GM03348 (cell line): ENCODE data around the gene PHF24.

Source experiments
- DNase-seq: peaks from one replicate; pipeline ENCODE4 v3.0.0; 2012; ENCODE audit warnings: low spot score

PHF24 gene

DNA sequence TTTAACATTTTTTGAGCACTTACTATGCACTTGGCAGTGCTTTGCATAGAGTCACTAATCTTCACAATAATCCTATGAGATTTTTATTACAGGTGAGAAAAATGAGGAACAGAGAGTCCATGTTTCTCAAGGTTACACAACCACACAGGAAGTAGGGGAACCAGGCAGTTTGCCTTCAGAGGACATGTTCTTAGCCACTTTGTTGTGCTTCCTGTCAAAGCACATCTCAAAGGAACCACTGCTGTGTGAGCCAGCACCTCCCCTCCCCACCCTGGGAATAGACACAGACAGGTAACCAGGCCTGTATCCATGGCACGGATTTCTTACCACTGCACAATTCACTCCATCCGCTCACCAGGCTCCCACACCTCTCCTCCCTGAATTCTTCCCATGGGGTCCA is 25.1 kb downstream of the PHF24 start:
- DNase-seq = no peak

DNA sequence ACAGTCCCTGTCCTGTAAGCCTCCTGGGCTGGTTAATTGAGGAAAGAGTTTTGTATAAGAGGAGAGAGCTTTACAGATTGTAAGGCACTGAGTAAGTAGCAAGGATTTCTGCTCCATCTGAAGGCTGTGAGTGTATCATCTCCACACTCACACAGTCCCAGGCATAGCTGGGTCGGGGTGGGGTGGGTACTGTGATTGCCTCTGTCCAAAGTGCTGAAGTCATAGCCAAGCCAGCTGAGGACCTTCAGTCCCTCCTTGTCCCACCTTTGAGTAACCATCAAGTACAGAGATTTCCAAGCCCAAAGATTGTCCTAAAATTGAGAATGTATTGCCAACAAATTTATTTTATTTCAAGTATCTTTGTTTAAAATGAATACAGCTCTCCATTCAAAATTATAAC is 26.0 kb downstream of the PHF24 start:
- peak; percentile 28 for DNase-seq

DNA sequence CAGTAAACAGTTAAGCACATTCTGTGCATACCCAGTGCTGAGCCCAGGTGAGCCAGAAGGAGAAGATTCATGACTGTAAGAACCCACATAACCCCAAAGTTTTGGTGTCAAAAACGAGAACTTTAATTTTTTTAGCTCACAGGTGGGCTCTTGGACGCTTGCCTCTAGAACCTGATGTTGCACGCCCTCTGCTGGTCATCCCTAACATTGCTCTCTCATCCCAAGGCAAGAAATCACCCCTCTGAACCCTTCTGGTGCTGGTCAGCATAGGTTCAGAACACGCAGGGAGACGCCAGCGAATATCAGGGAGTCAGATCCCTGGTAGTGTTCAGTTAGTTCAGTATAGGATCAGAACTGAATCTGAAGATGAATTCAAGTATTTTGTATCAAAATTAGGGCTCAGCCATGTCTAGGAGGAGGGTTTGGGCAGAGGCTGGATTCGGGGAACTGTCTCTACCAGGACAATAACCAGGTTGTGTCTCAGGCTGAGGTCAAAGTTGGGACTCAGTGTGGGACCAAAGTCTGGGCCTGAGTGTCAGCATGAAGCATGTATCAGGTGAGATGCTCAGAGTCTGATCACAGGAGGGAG is 27.3 kb downstream of the PHF24 start:
- DNase-seq = peak; percentile 52

DNA sequence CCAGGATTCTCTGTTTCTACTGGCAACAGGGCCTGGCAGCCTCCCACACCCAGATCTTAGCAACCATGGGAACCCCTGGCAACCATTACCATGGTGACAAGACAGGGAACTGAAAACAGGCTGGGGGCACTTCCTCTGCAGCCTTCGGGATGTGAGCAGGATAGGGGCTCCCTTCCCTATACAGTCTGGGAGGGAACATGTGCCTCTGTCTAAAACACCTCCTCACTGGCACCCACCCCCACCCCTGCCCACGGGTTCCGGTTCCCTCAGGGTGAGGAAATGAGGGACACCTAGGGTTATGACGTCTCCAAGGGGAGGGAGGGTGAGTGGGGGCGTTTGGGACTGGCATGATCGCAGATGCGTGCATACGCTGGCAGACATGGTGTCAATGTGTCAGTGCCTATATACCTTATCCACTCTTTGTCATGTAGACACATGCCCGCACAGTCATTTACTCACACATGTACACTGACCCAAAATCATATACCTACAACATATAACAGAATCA is 28.5 kb downstream of the PHF24 start:
- no peak for DNase-seq

DNA sequence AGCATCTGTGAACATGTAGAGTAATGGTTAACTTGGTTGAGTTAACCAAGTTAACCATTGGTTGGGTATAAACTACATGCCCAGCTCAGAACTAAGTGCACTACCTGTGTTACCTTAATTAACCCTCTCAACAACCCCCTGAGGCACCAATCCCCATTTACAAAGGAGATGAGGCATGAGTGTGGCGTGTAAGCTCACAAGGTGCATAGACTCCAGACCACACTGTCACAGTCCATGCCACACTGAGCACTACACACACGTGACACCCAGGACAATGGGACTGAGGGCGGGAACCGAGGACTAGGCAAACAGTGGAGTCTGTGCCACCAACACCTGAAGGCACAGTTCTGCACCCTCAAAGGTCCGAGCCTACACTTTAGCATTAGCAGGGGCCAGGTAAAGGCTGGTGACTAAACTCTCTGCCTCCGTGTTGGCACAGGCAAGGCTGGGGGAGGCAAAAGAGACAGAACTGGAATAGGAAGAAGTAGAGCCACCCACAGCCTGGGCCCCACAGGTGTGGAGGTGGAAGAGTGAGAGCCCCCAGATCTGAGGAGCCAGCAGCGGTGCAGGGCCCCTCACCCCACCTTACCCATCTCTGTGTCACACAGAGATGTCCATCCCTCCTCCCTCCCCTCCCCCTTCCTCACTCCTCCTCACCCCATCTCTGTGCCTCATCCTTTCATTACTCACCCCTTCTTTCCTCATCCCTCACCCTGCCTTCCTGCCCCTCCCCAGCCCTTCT is 29.2 kb downstream of the PHF24 start:
- no peak for DNase-seq

DNA sequence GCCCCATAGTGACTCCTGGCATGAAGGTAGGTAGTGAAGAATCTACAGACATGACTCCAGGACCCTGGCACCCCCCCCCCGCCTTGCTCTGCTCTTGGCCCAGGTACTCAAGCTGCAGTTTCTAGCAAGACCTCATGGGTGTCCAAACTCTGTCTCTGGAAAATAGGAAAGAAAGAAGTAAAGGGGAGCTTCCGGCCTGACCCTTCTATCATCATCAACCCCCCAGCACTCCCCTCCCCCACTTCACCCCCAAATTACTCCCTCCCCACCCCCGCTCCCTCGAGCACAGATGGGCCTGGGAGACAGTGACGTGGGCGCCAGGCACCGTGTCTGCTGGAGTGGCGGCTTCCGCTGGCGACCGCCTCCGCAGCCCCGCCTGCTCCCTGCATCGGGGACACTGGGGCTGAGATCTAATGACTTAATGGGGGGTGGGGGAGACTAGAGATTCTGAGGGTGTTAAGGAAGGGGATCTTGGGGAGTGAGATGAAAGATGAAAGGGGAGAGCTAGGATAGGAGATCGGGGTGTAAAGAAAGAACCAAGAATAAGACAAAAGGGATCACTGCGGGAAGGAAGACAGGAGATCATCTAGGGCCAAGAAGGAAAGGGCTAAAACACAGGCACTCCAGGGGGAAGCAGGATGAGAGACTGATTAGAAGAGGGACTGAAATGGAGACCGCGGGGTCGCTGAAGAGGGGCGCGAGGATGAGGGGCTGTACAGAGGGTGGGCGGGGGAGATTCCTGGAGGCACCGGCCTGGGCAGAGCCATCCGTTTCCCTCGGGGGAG is 30.3 kb downstream of the PHF24 start:
- peak; percentile 41 for DNase-seq

DNA sequence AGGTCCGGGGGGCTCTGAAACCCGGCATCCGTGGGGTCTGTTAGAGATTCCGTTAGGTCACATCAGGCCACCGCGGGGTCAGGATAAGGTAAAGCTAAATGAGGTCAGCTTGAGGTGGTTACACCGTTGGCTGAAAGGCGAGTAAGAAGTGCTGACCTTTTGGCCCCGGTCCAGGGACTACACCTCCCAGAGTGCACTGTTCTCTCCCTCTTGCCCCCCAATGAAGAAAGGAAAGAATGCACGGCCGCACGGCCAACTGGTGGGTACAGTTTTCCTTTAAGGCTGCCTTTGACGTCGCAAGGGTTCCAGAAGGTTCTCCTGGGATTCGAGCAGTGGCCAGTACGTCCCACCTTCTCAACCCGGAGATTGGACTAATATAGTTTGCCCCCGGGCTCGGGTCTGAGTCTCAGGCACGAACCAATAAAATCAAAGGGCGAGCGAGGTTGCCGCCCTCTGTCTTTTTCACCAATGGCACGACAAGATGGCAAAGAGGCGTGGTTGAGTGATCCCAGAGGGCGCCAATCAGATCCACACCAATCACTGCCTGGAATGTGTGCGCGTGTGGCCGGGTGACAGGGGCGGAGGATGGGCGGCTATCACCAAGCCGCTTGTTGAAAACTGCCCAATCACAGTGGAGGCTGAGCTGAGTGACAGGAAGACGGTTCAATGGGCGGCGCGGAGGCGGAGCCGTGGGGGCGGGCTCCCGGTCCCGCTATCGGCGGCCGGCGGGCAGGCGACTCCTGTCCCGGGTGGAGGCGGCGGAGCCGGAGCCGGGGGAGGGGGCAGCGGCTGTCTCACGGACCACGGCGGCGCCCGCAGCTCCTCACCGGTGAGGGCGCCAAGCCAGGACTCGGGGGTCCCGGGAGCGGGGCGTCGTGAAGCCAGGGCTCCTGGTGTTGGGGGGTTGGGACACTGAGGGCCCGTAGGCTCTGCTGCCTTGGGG is 31.2 kb downstream of the PHF24 start, which contains the start of gene DNAJB5:
DNAJB5 (plus strand) TSS at position 743 of the 943 bp plus-strand sequence. CDS start 886 bp downstream, outside the sequence.
- peak; percentile 99 for DNase-seq

DNA sequence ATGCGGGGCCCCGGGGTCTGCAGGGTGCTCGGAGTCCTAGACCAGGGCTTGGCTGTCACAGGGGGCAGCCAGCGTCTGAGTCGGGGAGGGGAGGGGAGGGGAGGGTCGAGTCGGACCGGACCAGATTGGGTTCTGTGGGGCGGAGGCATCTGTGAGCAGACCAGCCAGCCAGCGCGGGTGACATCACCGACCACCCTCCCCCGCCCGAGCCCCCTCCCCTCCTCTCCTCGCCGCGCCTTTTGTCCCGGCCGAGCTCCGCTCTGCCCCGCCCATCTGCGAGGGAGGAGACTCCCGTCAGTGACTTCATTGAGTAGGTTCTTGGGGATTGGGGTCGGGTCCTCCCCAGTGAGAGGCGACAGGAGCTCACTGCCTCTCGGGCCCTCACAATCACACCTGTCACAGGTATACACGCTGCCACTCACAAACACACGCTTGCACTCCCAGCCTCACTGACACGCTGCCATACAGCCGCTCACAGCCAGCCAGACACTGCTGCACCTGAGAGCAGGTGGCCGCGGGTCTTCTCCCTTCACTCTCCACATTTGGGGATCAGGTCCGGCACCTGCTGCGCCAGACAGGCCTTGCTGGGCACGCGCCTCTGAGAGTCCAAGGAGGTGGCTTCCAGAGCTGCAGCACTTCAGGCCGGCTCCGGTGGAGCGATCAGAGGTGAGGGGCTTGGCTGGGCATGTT is 32.0 kb downstream of the PHF24 start:
- peak; percentile 78 for DNase-seq

DNA sequence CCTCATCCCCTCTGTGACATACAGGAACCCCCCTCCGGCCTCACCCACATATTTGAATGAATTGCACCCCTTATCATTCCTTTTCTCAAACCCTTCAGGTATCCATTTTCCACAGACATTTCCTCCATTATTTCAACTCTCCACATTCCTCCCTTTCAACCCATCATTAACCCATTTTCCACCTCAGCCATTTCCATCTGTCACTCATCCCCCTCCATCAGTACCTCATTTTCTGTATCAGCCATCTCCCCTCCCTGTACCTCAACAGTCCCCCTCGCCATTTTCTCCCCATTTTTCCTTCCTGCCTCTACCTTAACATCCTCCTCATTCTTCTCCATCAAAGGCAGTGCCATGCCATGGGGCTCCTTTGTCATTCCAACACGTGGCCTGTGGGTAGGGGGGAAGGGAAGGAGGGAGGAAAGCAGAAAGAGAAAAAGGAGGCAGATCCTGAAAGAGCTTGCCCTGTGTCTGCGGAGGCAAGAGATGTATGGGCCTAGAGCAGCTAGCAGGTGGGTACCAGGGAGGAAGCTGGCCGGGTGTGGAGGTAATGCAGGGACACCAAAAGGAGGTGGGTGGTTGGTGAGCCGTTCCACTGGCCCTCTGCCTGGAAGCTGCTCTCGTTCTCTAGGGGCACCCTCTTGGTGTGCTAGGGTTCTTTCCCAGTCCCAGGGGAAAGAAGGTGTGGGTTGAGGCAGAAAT is 33.0 kb downstream of the PHF24 start:
- no peak for DNase-seq

DNA sequence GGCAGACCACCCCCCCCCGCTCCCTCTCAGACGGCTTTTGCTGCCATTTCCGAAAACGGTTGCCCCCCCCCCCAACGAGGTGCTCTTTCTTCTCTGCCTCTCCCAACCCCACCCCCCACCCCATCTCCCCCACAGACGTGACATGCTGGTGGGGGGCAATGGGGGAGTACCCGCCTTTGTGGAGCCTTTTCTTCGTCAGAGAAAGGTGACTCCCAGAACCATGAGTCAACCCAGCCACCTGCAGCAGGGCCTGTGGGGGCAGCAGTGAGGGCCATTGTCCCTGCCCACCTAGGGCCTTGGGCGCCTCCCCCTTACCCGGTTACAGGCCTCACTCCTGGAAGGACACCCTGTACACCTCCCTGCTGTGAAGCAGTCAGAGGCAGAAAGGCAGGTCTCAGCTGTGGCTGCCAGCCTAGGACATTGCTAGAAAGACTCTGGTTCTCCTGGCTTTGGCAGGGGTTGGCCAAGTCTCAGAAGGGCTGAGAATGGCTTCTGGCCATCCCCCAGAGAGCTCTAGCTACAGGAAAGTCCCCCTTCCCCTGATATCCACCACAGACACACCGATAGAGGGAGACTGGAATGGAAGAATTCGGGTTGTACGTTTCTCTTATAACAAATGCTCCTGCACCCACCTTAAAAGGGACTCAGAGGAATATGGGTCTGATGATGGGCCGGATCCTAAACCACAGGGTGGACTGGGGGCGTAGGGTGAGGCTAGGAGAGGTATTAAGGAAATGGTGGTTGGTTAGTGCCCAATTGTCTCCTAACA is 33.7 kb downstream of the PHF24 start:
- DNase-seq = no peak

DNA sequence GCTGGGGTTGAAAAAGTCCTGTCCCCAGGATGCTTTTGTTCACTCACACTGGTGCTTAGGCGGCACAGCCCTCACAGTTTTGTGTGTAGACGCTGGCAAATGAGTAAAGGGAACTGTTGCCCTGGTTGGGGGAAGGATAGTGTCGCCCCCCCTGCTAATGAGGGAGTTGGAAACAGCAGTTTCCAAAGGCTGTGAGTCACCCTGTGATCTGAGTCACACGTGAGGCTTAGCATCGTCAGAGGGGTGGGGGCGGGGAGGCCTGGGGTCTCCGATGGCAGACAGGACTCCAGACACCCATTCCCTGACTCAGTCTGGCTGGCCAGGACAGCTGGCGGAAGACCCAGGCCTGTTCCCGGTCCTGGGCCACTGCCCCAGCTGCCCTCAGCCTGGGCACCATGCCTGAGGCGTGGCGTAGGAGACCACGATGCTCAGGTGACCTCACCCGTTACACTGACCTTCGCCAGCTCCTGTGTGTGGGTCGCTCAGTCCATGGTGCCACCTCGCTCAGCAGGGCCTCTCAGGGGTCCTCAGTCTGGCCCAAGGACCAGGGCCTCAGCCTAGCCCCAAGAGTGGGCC is 34.4 kb downstream of the PHF24 start:
- DNase-seq = peak; percentile 79

DNA sequence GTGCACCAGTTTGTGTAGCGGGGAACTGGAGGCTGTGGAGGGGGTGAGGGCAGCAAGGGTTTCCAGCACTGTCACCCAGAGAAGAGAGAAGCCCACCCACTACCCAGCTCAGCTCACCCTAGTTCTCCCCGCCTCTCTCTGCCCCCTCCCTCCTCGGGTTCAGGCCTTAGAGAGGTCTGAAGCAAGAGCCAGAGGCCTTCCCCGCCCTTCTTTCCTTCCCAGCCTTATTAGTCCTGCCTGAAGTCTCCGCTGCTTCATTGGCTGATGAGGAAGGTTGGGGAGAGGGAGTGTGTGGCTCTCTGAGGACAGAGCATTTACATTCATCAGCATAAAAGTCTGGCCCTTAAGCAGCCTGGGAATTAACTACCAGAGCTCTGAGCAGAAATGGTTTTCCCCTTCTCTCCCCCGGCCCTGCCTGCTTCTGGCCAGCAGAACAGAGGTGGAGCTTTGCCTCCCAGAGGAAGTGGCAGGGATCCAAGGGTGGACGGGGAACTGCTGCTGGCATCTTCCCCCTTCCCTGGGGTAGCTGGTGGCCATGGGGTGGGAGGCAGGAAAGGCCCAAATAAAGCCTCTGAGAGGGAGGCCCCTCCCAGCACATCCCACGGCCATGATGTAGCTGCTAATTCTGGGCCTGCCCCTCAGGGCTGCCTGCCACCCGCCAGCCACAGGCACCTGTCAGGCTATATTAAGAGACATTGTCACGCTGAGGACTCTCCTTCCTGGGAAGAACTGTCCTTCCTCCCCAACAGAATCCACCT is 35.6 kb downstream of the PHF24 start:
- peak; percentile 65 for DNase-seq

DNA sequence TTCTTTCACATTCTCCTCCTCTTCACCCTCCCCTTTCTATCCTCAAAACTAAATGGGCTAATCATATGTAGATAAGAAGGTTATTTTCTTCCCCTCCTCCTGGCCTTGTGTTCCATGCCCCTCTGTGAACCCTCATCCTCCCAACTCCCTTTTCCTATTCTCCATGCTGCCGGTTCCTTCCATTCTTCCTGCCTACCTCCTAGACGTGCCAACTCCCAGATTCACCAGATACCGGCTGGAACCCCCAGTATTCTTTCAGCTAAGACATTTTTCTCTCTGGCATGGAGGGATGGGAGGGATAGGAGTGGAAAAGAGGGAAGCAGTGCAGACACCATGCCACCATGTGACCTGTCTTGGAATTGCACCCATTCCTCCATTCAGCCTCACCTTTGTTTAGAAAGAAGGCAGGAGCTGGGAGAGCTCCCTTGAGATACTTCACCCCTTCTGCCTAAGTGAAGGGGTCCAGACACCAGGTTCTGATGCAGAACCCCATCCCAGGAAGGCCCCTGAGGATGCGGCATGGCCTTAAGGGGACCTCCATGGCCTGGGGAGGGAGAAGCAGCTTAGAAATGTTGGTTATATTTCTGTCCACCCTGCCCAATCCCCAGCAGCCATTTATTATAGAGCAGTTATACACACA is 36.3 kb downstream of the PHF24 start:
- peak; percentile 73 for DNase-seq

DNA sequence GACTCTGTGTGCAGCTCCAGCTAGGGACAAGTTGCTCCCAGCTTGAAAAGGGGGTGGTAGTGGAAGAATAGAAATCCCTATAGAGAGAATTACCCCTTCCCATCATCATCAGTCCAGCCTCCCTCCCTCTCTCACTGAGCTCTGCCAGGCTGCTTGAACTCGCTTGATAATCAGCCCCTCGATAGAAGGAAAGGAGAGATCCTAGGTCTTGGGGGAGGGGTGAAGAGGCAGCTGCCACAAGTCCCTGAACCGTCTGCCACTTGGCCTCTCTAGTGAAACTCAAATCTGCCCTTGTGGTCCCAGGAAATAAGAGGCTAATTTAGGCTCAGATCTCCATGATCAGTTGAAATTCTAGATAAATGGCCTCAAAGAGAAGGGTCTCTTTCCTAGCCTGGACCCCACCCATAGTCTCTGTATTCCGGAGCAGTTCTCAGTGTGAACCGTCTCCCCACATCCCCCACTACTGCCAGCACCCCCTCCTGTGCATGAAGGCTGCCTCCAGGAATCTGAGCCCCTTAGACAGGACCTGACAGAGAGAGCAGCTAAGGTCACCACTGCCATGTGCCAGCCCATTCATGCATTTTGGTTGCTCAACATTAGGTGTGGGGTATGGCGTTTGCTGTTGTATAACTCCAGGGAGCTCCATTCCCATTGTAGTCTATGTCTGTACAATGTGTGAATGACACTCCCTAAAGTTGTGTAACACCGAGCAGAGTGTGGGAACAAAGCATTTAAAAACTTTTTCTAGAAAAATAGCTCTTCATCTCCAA is 37.0 kb downstream of the PHF24 start:
- DNase-seq = peak; percentile 64

DNA sequence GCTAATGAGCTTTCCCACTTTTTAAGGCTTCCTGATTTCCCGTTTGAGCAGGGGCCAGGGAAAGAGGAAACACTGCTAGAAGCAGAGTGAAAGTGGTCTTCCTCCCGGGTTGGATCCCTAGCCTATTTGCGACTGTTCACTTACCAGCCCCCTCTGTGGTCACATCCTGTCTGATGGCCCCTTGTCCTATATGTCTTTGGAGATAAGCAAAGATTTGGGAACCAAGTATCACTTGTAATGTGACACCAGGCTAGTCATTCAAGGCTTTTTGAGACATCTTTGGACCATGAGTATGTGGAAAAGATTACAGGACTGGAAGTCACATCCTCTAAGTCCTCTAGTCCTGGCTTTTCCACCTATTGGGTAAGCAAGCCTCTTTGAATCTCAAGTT is 37.6 kb downstream of the PHF24 start:
- peak; percentile 30 for DNase-seq

DNA sequence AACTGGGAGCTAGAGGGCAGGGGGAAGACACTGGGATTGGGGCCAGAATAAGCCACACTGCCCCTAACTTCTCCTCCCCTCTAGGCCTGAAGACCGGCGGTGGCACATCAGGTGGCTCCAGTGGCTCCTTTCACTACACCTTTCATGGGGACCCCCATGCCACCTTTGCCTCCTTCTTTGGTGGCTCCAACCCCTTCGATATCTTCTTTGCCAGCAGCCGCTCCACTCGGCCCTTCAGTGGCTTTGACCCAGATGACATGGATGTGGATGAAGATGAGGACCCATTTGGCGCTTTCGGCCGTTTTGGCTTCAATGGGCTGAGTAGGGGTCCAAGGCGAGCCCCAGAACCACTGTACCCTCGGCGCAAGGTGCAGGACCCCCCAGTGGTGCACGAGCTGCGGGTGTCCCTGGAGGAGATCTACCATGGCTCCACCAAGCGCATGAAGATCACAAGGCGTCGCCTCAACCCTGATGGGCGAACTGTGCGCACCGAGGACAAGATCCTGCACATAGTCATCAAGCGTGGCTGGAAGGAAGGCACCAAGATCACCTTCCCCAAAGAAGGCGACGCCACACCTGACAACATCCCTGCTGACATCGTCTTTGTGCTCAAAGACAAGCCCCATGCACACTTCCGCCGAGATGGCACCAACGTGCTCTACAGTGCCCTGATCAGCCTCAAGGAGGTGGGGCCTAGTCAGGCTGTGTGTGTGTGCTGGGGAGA is 38.3 kb downstream of the PHF24 start:
- no peak for DNase-seq

DNA sequence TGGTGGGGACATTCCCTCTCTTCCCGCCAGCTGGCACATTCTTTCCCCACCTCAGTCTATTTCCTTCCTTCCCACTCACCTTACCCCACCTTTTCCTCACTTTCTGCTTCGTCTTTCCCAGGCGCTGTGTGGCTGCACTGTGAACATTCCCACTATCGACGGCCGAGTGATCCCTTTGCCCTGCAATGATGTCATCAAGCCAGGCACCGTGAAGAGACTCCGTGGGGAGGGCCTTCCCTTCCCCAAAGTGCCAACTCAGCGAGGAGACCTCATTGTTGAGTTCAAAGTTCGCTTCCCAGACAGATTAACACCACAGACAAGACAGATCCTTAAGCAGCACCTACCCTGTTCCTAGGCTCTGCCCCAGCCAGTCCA is 38.8 kb downstream of the PHF24 start:
- DNase-seq = peak; percentile 1
